Breast epithelium (tissue), 3 donors: ENCODE results near the gene MMP3.

ENCODE experiments used
- CTCF ChIP-seq, 3 donors: fragments of 450-650 bp; IDR thresholded peaks; one replicate each; pipeline ENCODE4 v1.5.1; 2016 to 2017; ENCODE audit warnings: antibody characterized with exemption in 3 of 3, mild to moderate bottlenecking in 3 of 3, moderate library complexity in 3 of 3
- POLR2AphosphoS5 ChIP-seq, 3 donors: sonication (generic); formaldehyde crosslinking; IDR thresholded peaks; one replicate each; pipeline ENCODE4 v1.6.1; 2017; ENCODE audit warnings: antibody characterized with exemption in 3 of 3

GRCh38 chr11:102868339-102868738 lies 24.9 kb upstream of the MMP3 start:
- no peak for TF ChIP-seq POLR2AphosphoS5 (IDR thresholded peaks at IDR 0.05)
- no peak for TF ChIP-seq CTCF (IDR thresholded peaks at IDR 0.05)
